Head of caudate nucleus (tissue), 42 donors: ENCODE measurements around the gene LIMCH1.
"Not testable (repeated sequence)": the region's sequence is repeated elsewhere in the genome, so short reads cannot be mapped to it uniquely, and the experiment has no call there.

Experiments
- DNase-seq, 42 donors: peaks; one replicate each; pipeline versions ENCODE4 v3.0.0 to v3.0.0-alpha.2; 2020 to 2021; ENCODE audit warnings: mixed read lengths in 7 of 42
- intact Hi-C: fragments of 100-400 bp; cut with DNase I; formaldehyde crosslinking; loops from one replicate; pipeline ENCODE4 v1.15.0; 2022

LIMCH1 gene, protein sequence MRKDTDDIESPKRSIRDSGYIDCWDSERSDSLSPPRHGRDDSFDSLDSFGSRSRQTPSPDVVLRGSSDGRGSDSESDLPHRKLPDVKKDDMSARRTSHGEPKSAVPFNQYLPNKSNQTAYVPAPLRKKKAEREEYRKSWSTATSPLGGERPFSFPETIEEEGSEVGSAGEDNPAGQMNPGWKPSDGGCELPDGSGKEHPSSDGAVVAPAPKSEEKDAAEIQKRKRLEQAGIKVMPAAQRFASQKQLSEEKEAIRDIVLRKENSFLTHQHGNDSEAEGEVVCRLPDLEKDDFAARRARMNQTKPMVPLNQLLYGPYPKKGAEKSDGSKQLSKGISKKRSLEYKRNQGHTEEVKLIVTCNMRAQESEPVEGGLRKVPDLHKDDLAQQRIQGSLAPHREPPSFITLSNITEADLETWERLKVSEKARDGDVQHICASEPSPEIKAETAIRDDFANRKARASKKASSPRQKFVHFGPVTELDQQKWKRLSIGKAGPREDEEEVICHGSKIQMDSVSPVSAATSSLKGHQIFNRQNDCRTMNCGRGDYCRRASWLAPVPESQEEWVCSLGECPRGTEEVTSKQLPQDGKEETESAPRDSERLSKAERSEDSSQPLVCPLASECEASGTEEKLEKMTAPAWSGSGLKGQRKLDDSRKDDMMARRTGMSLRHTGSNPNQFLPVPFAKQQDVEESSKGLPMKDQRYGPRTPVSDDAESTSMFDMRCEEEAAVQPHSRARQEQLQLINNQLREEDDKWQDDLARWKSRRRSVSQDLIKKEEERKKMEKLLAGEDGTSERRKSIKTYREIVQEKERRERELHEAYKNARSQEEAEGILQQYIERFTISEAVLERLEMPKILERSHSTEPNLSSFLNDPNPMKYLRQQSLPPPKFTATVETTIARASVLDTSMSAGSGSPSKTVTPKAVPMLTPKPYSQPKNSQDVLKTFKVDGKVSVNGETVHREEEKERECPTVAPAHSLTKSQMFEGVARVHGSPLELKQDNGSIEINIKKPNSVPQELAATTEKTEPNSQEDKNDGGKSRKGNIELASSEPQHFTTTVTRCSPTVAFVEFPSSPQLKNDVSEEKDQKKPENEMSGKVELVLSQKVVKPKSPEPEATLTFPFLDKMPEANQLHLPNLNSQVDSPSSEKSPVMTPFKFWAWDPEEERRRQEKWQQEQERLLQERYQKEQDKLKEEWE (N-terminal part only)

GRCh38 chr4:41538017-41538733 lies at the start of gene LIMCH1:
Gene LIMCH1, plus strand, starts transcription at chr4:41538157. Its CDS starts 67,839 bp downstream, at chr4:41605996.
- peak in 6 of 42 donors; percentile 3 to 45 (median 17) for DNase-seq
- intact Hi-C loops, result no loop called here

DNA sequence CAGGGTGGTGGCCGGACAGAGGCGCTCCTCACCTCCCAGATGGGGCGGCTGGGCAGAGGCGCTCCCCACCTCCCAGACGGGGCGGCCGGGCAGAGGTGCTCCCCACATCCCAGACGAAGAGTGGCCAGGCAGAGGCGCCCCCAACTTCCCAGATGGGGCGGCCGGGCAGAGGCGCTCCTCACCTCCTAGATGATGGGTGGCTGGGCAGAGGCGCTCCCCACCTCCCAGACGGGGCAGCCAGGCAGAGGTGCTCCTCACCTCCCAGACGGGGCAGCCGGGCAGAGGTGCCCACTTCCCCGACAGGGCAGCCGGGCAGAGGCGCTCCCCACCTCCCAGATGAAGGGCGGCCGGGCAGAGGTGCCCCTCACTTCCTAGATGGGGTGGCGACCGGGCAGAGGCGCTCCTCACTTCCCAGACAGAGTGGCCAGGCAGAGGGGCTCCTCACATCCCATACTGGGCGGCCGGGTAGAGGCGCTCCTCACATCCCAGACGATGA lies 46.8 kb upstream of the LIMCH1 start:
- intact Hi-C loops, DNase-seq: not testable (repeated sequence)

DNA sequence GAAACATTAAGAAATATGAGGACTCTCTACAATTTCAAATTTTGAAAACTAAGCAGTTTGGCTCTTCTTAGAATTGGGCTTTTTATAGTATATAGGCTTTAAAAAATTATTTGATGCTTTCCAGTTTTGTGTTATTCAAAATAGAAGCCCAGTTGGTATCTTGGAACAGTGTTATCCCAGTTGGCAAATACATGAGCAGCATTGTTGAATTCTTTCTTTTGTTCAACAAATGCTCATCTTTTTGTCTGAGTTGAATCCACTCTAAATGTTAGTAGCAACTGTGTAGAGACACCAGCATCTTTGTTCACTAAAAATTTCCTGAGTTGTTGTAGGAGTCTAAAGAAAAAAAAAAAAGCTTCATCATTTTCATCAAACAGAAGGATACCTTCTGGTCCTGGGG lies 41.0 kb upstream of the LIMCH1 start:
- intact Hi-C loops, result no loop called here
- DNase-seq, result no peak

GRCh38 chr4:41498177-41498576 lies 39.8 kb upstream of the LIMCH1 start:
- DNase-seq, result no peak
- intact Hi-C loops, result no loop called here

- peak in 1 of 42 donors; percentile 7 for DNase-seq
- intact Hi-C loops, result loop anchor here (10.0 kb wide), 1 partner anchor 139 kb away; no protein-coding TSS in a partner anchor
Measured at GRCh38 chr4:41504167-41504818, 33.7 kb upstream of the LIMCH1 start.

DNA sequence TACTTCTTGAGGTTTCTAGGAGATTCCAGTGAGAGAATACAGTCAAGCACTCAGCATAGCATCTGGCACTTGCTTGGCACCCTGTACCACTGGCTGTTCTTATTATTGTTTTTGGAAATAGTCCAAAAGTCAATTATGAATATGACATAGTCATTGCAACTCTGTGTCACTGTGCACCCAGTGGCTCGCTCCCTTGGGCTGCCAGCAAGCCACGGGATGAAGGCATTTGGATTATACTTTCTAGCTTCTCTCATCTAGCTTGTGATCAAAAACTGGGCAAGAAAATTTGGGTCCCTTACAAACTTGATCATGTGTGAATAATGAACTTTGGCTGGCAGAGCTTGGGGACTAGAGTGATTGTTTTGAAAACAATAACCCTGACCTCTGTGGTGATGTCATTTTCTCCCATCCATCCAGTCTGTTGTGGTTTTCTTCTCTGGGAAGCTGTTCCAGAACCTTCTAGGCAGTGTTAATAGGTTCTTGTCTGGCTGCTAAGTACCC lies 32.7 kb upstream of the LIMCH1 start:
- intact Hi-C loops, result loop anchor here (10.0 kb wide), 1 partner anchor 140 kb away; no protein-coding TSS in a partner anchor
- peak in 35 of 42 donors; percentile 12 to 85 (median 38) for DNase-seq

GRCh38 chr4:41506130-41506529 lies 31.8 kb upstream of the LIMCH1 start:
- intact Hi-C loops, result loop anchor here (10.0 kb wide), 1 partner anchor 141 kb away; no protein-coding TSS in a partner anchor
- no peak for DNase-seq

- intact Hi-C loops, result loop anchor here (10.0 kb wide), 1 partner anchor 143 kb away; no protein-coding TSS in a partner anchor
- DNase-seq, result no peak
Measured at GRCh38 chr4:41507291-41507947, 30.5 kb upstream of the LIMCH1 start.

DNA sequence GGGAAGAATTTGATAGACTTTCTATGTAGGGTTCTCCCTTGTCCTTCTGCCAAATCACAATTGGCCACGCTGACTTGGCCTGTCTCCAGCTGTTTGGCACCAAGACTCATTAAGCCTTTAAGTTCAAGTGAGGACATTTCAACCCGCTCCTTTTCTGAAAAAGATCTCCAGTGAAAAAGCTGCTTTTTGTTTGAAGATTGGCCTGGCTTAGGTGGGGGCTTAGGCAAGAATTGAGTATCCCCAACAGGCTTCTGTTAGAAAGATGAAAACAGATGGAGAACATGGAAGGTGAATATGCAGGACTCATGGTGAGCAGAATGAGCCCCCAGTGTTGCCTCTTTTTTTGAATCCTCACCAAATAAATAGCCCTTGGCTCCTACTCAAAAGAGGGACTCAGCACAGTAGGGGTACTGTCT lies 28.5 kb upstream of the LIMCH1 start:
- intact Hi-C loops, result loop anchor here (10.0 kb wide), 1 partner anchor 145 kb away; no protein-coding TSS in a partner anchor
- DNase-seq, result peak in 36 of 42 donors; percentile 12 to 82 (median 44)

- no peak for DNase-seq
- intact Hi-C loops, result no loop called here
Measured at GRCh38 chr4:41510179-41510578, 27.8 kb upstream of the LIMCH1 start.

- DNase-seq, result no peak
- intact Hi-C loops, result no loop called here
Measured at GRCh38 chr4:41512136-41512535, 25.8 kb upstream of the LIMCH1 start.

GRCh38 chr4:41512596-41512995 lies 25.4 kb upstream of the LIMCH1 start:
- no peak for DNase-seq
- intact Hi-C loops, result no loop called here

- intact Hi-C loops, result no loop called here
- DNase-seq, result no peak
Measured at GRCh38 chr4:41514169-41514568, 23.8 kb upstream of the LIMCH1 start.

- intact Hi-C loops, result no loop called here
Measured at GRCh38 chr4:41514766-41515481, 23.0 kb upstream of the LIMCH1 start.

GRCh38 chr4:41517121-41517520 lies 20.8 kb upstream of the LIMCH1 start:
- no peak for DNase-seq
- intact Hi-C loops, result no loop called here

More at GRCh38 chr4:41514766-41515481, 23.0 kb upstream of the LIMCH1 start:
- DNase-seq, result no peak

GRCh38 chr4:41517747-41518146 lies 20.2 kb upstream of the LIMCH1 start:
- no peak for DNase-seq
- intact Hi-C loops, result no loop called here
